K562 (cell line): Measurements from ENCODE around the gene CNDP2. TPM values are rescaled to one million over a fixed set of nuclear protein-coding genes. Genes with fewer than 3 reads are reported as not detected.

ENCODE experiments used
- ATAC-seq: fragments of 200-7000 bp; cut with Tn5 transposase; 3 replicates; pipeline ENCODE4 v1.9.1; 2020; ENCODE audit warnings: moderate library complexity
- BruUV-seq: library from RNA; stranded (reverse); fragments of 400-500 nt; replicated peaks from 2 replicates; lab custom pipeline; 2021; lab: Mats Ljungman, UMichigan
- CTCF ChIA-PET: fragments of 300-600 bp; formaldehyde crosslinking; extraction: SDS; loops from one replicate; lab custom pipeline; 2021; ENCODE audit warnings: low intra/inter-chr PET ratio; lab: Yijun Ruan, JAX
- POLR2A ChIA-PET: fragments of 300-600, 350-650 bp; sonication (Branson Sonifier 250); formaldehyde crosslinking; extraction: SDS; loops from one replicate; lab custom pipeline; 2021; ENCODE audit warnings: antibody characterized with exemption, inconsistent platforms; lab: Yijun Ruan, JAX
- DNase-seq, 4 experiments: peaks; one replicate each; pipeline versions ENCODE4 v3.0.0 to v3.0.0-alpha.2; 2011 to 2018; ENCODE audit warnings: low spot score in 3 of 4, mixed read lengths in 3 of 4; ENCODE audit errors: extremely low read depth in 1 of 4
- FAIRE-seq: peaks from 2 replicates; lab custom pipeline; 2011; peaks lifted over from hg19 to GRCh38; lab: Jason Lieb, UNC
- H2AFZ ChIP-seq: 2 replicates; pipeline ENCODE4 v1.6.0; 2011; ENCODE audit warnings: low read depth, low read length, control low read depth, inconsistent platforms
- H3K27ac ChIP-seq: fragments of 200-600 bp; 3 replicates; pipeline ENCODE4 v1.8.0; 2011; ENCODE audit warnings: low read depth, mild to moderate bottlenecking, control low read depth, inconsistent platforms, low read length, moderate library complexity, mixed read lengths; ENCODE audit errors: extremely low read depth
- H3K27me3 ChIP-seq, 2 experiments: fragments of 300-600 bp in 1 of 2; 2 replicates in 1 of 2; 3 replicates in 1 of 2; pipeline versions ENCODE4 v1.6.0 to v1.8.0; 2011; ENCODE audit warnings: inconsistent platforms in 2 of 2, low read length in 2 of 2, mild to moderate bottlenecking in 1 of 2, mixed read lengths in 1 of 2, moderate library complexity in 1 of 2; ENCODE audit not compliant: control insufficient read depth in 2 of 2, insufficient read depth in 2 of 2
- H3K36me3 ChIP-seq: fragments of 300-600 bp; 3 replicates; pipeline ENCODE4 v1.8.0; 2011; ENCODE audit warnings: mild to moderate bottlenecking, low read length, inconsistent platforms; ENCODE audit not compliant: control insufficient read depth, insufficient read depth
- H3K4me1 ChIP-seq, 2 experiments: fragments of 200-600 bp in 1 of 2; replicated peaks in 1 of 2; 2 replicates in 1 of 2; 3 replicates in 1 of 2; pipeline versions ENCODE4 v1.5.1 to v1.8.0; 2011; ENCODE audit warnings: inconsistent platforms in 2 of 2, low read length in 2 of 2, mild to moderate bottlenecking in 1 of 2, mixed read lengths in 1 of 2, moderate library complexity in 1 of 2; ENCODE audit not compliant: control insufficient read depth in 2 of 2, insufficient read depth in 2 of 2
- H3K4me2 ChIP-seq: 2 replicates; pipeline ENCODE4 v1.6.1; 2011; ENCODE audit warnings: low read length, control low read depth, inconsistent platforms, mixed read lengths; ENCODE audit not compliant: insufficient read depth
- H3K4me3 ChIP-seq: fragments of 200-600 bp; sonication (generic), shearing (Covaris generic); 2 replicates; pipeline ENCODE4 v1.5.1; 2016; ENCODE audit warnings: control low read depth, inconsistent platforms
- H3K79me2 ChIP-seq: fragments of 200-600 bp; 3 replicates; pipeline ENCODE4 v1.8.0; 2011; ENCODE audit warnings: low read length, inconsistent platforms; ENCODE audit not compliant: control insufficient read depth, insufficient read depth
- H3K9ac ChIP-seq, 2 experiments: 2 replicates each; pipeline versions ENCODE4 v1.6.0 to v1.6.1; 2011; ENCODE audit warnings: low read depth in 2 of 2, low read length in 2 of 2, control low read depth in 1 of 2, inconsistent platforms in 1 of 2, mild to moderate bottlenecking in 1 of 2, mixed read lengths in 1 of 2; ENCODE audit not compliant: insufficient read depth in 1 of 2
- H3K9me1 ChIP-seq: one replicate; pipeline ENCODE4 v1.6.0; 2011; ENCODE audit warnings: inconsistent platforms, mild to moderate bottlenecking, low read length, moderate library complexity; ENCODE audit not compliant: control insufficient read depth, insufficient read depth
- H3K9me3 ChIP-seq: replicated peaks from 2 replicates; pipeline ENCODE4 v1.5.1; 2011; ENCODE audit warnings: low read depth, low read length, inconsistent platforms; ENCODE audit not compliant: control insufficient read depth, insufficient read depth
- H4K20me1 ChIP-seq: replicated peaks from 2 replicates; pipeline ENCODE4 v1.6.1; 2011; ENCODE audit warnings: low read length, inconsistent platforms, mixed read lengths; ENCODE audit not compliant: control insufficient read depth, insufficient read depth
- FIP1L1 ChIP-seq: fragments of 200-400 bp; formaldehyde crosslinking; IDR thresholded peaks from 2 replicates; pipeline ENCODE4 v1.6.1; 2018; ENCODE audit warnings: mild to moderate bottlenecking, low read depth, low read length; ENCODE audit not compliant: poor library complexity, severe bottlenecking
- GATAD2A ChIP-seq: fragments of 450-650 bp; IDR thresholded peaks from 2 replicates; pipeline ENCODE4 v1.6.1; 2017
- HNRNPH1 ChIP-seq: fragments of 200-400 bp; formaldehyde crosslinking; optimal IDR thresholded peaks from 2 replicates; pipeline ENCODE3; 2017; ENCODE audit warnings: low read depth, mild to moderate bottlenecking, low read length, moderate library complexity
- MTA3 ChIP-seq: fragments of 450-650 bp; formaldehyde crosslinking; IDR thresholded peaks from 2 replicates; pipeline ENCODE4 v1.6.1; 2017; ENCODE audit warnings: mild to moderate bottlenecking, borderline replicate concordance
- PRMT5 ChIP-seq: sonication (generic); formaldehyde crosslinking; IDR thresholded peaks from 2 replicates; pipeline ENCODE4 v1.5.0; 2020; ENCODE audit warnings: missing genetic modification reagents
- RAD51 ChIP-seq: fragments of 450-650 bp; IDR thresholded peaks from 2 replicates; pipeline ENCODE4 v1.7.1; 2016; ENCODE audit warnings: low read depth, mild to moderate bottlenecking, borderline replicate concordance
- SRSF3 ChIP-seq: fragments of 200-400 bp; formaldehyde crosslinking; IDR thresholded peaks from 2 replicates; pipeline ENCODE4 v1.6.1; 2016; ENCODE audit warnings: mild to moderate bottlenecking, low read length, moderate library complexity; ENCODE audit not compliant: insufficient read depth
- TBL1XR1 ChIP-seq, 2 experiments: IDR thresholded peaks; 2 replicates each; pipeline ENCODE4 v1.6.1; 2012; ENCODE audit warnings: improper control_type of control experiment in 2 of 2, low read length in 2 of 2, mild to moderate bottlenecking in 1 of 2
- ZKSCAN1 ChIP-seq: fragments of 150-350 bp; IDR thresholded peaks from 2 replicates; pipeline ENCODE4 v1.6.1; 2016; ENCODE audit warnings: low read depth, low read length
- ZNF165 ChIP-seq: fragments of 250-450 bp; sonication (Bioruptor Pico); IDR thresholded peaks from 2 replicates; pipeline ENCODE4 v1.4.0; 2020; ENCODE audit warnings: borderline replicate concordance
- ZNF217 ChIP-seq: sonication (generic); formaldehyde crosslinking; IDR thresholded peaks from 2 replicates; pipeline ENCODE4 v1.8.0; 2022; ENCODE audit warnings: mild to moderate bottlenecking, missing genetic modification reagents
- ZNF668 ChIP-seq: fragments of 250-450 bp; sonication (Bioruptor Pico); IDR thresholded peaks from 2 replicates; pipeline ENCODE4 v1.8.0; 2022; ENCODE audit warnings: mild to moderate bottlenecking, inconsistent platforms
- WGBS: fragments of 100-300 bp; shearing (Covaris generic); methylation state at CpG from one replicate; pipeline ENCODE4 v1.1.6; 2016; ENCODE audit warnings: low coverage, mixed read lengths; ENCODE audit not compliant: insufficient coverage; ENCODE audit errors: missing lambda C conversion rate; 5-methylcytosine and 5-hydroxymethylcytosine counted together
- in situ Hi-C: fragments of 300-500 bp; cut with MboI; formaldehyde crosslinking; loops from 4 replicates; pipeline ENCODE4 v1.15.0; 2018; ENCODE audit warnings: inconsistent platforms, mixed read lengths
- intact Hi-C: fragments of 100-400 bp; cut with micrococcal nuclease; formaldehyde crosslinking; loops from 2 replicates; pipeline ENCODE4 v1.14.2; 2022
- polyA plus RNA-seq, 8 experiments: library from polyadenylated mRNA; depleted of rRNA in 4 of 8; stranded (reverse) in 5 of 8; unstranded in 3 of 8; fragments of >200 nt; fragmentation: Nextera tagmentation in 2 of 8; fragmentation: Illumina TruSeq in 1 of 8; extraction: Ambion mirVana in 2 of 8; extraction: Trizol in 1 of 8; gene quantifications; 2 replicates each; pipeline versions ENCODE4 v1.2.1 to v1.2.3, GENCODE V29; 2011 to 2014; ENCODE audit warnings: inconsistent platforms in 1 of 8, missing spikeins in 1 of 8
- total RNA-seq, 7 experiments: library from RNA; depleted of rRNA in 6 of 7; stranded (reverse); fragments of >200 nt in 6 of 7; fragmentation: Illumina TruSeq in 2 of 7; extraction: Trizol in 2 of 7; gene quantifications; 2 replicates each; pipeline versions ENCODE4 v1.2.1 to v1.2.3, GENCODE V29; 2011 to 2021; ENCODE audit warnings: low replicate concordance in 1 of 7
- TF ChIP-seq, protein P1 (sequence below): sonication (generic); formaldehyde crosslinking; IDR thresholded peaks from 2 replicates; pipeline ENCODE4 v1.9.0; 2022; ENCODE audit warnings: mild to moderate bottlenecking, missing genetic modification reagents
- TF ChIP-seq, protein P2 (sequence below), 2 experiments: fragments of 450-650 bp; IDR thresholded peaks; 2 replicates each; pipeline ENCODE4 v1.6.1; 2016
- TF ChIP-seq, protein P3 (sequence below): sonication (generic); IDR thresholded peaks from 2 replicates; pipeline ENCODE4 v1.6.1; 2016
- TF ChIP-seq, protein P4 (sequence below): sonication (generic); formaldehyde crosslinking; IDR thresholded peaks from 2 replicates; pipeline ENCODE4 v1.8.0; 2022; ENCODE audit warnings: missing genetic modification reagents, mild to moderate bottlenecking, borderline replicate concordance

Gene CNDP2
- total and polyA plus RNA-seq, 9 of the 15 experiments (the other 6 are each of a cell fraction or from before 2014, with no cell fraction given): 34.1 to 128 (median 53.8) TPM

DNA sequence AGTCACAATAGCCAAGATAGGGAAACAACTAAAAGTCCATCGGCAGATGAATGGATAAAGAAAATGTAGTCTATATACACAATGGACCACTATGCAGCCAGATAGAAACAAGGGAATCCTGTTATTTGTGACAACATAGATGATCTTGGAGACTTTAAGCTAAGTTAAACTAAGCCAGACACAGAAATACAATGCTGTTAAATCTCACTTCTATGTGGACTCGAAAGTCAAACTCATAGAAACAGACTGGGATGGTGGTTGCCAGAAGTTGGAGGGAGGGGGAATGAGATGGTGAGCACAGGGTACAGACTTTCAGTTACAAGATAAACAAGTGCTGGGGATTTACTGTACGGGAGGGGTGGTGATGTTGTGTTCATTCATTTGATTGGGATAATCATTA lies 32.8 kb downstream of the CNDP2 start (continued):
- no peak for TF ChIP-seq ZNF165 (CRISPR knock-in tag)
- no peak for TF ChIP-seq ZNF668 (CRISPR knock-in tag)

DNA sequence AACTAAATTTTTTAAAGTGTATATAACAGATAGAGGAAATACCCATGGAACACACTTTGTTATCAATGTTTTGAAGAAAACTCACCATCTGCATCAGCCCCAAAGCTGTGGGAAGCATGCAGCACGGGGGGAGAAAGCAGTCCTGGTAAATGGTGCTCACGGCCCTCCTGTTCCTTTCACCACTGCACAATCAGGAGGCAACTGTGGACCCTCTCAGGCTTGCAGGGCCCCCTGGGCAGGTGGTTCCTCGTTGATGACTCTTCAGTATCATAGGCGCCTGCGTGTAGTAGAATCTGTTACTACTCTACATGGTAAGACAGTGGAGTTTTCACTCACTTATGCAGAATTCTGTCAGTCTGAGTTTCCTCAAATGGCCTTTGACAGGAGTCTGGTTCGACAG lies 33.2 kb downstream of the CNDP2 start:
- Histone ChIP-seq H4K20me1 (no peaks in the 10 kb centered on the region), H3K27me3 (peaks cover 12 to 46% of the 10 kb centered on the region in 2 experiments; a peak in 4 of 5 replicates), H3K9me3 (no peaks in the 10 kb centered on the region), H3K4me1 (peaks cover 0 to 4% of the 10 kb centered on the region in 2 experiments; a peak in 2 of 5 replicates), H2AFZ (no peak overlapping the region), H3K4me2 (no peak overlapping the region), H3K27ac (no peak overlapping the region), H3K9ac (no peak overlapping the region), H3K79me2 (no peaks in the 10 kb centered on the region), H3K9me1 (no peaks in the 10 kb centered on the region), H3K4me3 (no peak overlapping the region), H3K36me3 (no peaks in the 10 kb centered on the region)
- intact Hi-C loops (no loop called here), in situ Hi-C loops (no loop called here)
- FAIRE-seq (no peak), DNase-seq (no peak), ATAC-seq (no peak)
- ChIA-PET CTCF (no interaction called here), POLR2A (interaction anchor here (0.8 kb wide), 1 partner anchor 100 kb away, joined by 4 read pairs; no protein-coding TSS in a partner anchor)
- BruUV-seq: no TSS peak
- 3% methylated on average over 4 of the region's 6 CpGs for WGBS
- TF ChIP-seq, protein P1, sequence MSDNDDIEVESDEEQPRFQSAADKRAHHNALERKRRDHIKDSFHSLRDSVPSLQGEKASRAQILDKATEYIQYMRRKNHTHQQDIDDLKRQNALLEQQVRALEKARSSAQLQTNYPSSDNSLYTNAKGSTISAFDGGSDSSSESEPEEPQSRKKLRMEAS (CRISPR knock-in tag): no peak
- TF ChIP-seq FIP1L1: no peak
- TF ChIP-seq SRSF3: no peak
- TF ChIP-seq ZNF217 (CRISPR knock-in tag): no peak
- no peak for TF ChIP-seq MTA3
- no peak for TF ChIP-seq RAD51
- TF ChIP-seq, protein P2, sequence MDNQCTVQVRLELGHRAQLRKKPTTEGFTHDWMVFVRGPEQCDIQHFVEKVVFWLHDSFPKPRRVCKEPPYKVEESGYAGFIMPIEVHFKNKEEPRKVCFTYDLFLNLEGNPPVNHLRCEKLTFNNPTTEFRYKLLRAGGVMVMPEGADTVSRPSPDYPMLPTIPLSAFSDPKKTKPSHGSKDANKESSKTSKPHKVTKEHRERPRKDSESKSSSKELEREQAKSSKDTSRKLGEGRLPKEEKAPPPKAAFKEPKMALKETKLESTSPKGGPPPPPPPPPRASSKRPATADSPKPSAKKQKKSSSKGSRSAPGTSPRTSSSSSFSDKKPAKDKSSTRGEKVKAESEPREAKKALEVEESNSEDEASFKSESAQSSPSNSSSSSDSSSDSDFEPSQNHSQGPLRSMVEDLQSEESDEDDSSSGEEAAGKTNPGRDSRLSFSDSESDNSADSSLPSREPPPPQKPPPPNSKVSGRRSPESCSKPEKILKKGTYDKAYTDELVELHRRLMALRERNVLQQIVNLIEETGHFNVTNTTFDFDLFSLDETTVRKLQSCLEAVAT (IDR thresholded peaks at IDR 0.05): no peak
- no peak for TF ChIP-seq HNRNPH1
- TF ChIP-seq, protein P3, sequence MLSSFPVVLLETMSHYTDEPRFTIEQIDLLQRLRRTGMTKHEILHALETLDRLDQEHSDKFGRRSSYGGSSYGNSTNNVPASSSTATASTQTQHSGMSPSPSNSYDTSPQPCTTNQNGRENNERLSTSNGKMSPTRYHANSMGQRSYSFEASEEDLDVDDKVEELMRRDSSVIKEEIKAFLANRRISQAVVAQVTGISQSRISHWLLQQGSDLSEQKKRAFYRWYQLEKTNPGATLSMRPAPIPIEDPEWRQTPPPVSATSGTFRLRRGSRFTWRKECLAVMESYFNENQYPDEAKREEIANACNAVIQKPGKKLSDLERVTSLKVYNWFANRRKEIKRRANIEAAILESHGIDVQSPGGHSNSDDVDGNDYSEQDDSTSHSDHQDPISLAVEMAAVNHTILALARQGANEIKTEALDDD: no peak
- TF ChIP-seq PRMT5 (CRISPR knock-in tag): no peak
- TF ChIP-seq, protein P4, sequence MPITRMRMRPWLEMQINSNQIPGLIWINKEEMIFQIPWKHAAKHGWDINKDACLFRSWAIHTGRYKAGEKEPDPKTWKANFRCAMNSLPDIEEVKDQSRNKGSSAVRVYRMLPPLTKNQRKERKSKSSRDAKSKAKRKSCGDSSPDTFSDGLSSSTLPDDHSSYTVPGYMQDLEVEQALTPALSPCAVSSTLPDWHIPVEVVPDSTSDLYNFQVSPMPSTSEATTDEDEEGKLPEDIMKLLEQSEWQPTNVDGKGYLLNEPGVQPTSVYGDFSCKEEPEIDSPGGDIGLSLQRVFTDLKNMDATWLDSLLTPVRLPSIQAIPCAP (CRISPR knock-in tag): no peak
- TF ChIP-seq ZKSCAN1: no peak
- no peak for TF ChIP-seq GATAD2A
- no peak for TF ChIP-seq TBL1XR1 (IDR thresholded peaks at IDR 0.05; ENCODE audit: low read length in 2 of 2)
